CD14-positive monocyte (primary cell): ENCODE data around the gene CLEC1B. TPM values are rescaled to one million over a fixed set of nuclear protein-coding genes. Genes with fewer than 3 reads are reported as not detected.

Experiments used
- DNase-seq, 3 donors: peaks; one replicate each; pipeline ENCODE4 v3.0.0-alpha.2; 2011 to 2022
- H2AFZ ChIP-seq: 2 replicates; pipeline ENCODE4 v1.6.0; 2012; ENCODE audit warnings: mild to moderate bottlenecking, low read depth, low read length, inconsistent platforms; ENCODE audit not compliant: insufficient read depth, poor library complexity, severe bottlenecking
- H3K27ac ChIP-seq, 2 donors: 1 replicate in 1 of 2; 2 replicates in 1 of 2; pipeline ENCODE4 v1.5.1; 2012 to 2013; ENCODE audit warnings: low read length in 2 of 2, control low read depth in 1 of 2, inconsistent platforms in 1 of 2, low read depth in 1 of 2, mild to moderate bottlenecking in 1 of 2
- H3K27me3 ChIP-seq, 2 donors: one replicate each; pipeline versions ENCODE4 v1.6.0 to v1.6.1; 2011 to 2013; ENCODE audit warnings: low read length in 2 of 2; ENCODE audit not compliant: control insufficient read depth in 2 of 2, insufficient read depth in 2 of 2
- H3K36me3 ChIP-seq, 2 donors: replicated peaks in 1 of 2; 1 replicate in 1 of 2; 2 replicates in 1 of 2; pipeline versions ENCODE4 v1.5.1 to v1.6.1; 2012 to 2013; ENCODE audit warnings: low read length in 2 of 2, control low read depth in 1 of 2, inconsistent platforms in 1 of 2, mild to moderate bottlenecking in 1 of 2; ENCODE audit not compliant: insufficient read depth in 2 of 2, control insufficient read depth in 1 of 2
- H3K4me1 ChIP-seq, 2 donors: 1 replicate in 1 of 2; 2 replicates in 1 of 2; pipeline versions ENCODE4 v1.5.1 to v1.6.1; 2012 to 2013; ENCODE audit warnings: low read length in 2 of 2, control low read depth in 1 of 2, inconsistent platforms in 1 of 2, mild to moderate bottlenecking in 1 of 2, moderate library complexity in 1 of 2; ENCODE audit not compliant: insufficient read depth in 2 of 2, control insufficient read depth in 1 of 2
- H3K4me2 ChIP-seq: replicated peaks from 2 replicates; pipeline ENCODE3; 2012; ENCODE audit warnings: low read length, moderate library complexity, mild to moderate bottlenecking; ENCODE audit not compliant: poor library complexity, severe bottlenecking; ENCODE audit errors: extremely low read depth
- H3K4me3 ChIP-seq, 3 experiments: fragments of 200-600 bp in 1 of 3; sonication (generic) in 1 of 3; replicated peaks in 1 of 3; 1 replicate in 2 of 3; 2 replicates in 1 of 3; pipeline ENCODE4 v1.5.1; 2011 to 2013; ENCODE audit warnings: low read length in 3 of 3, mild to moderate bottlenecking in 3 of 3, control low read depth in 2 of 3, low read depth in 2 of 3, inconsistent platforms in 1 of 3, moderate library complexity in 1 of 3
- H3K79me2 ChIP-seq: 2 replicates; pipeline ENCODE4 v1.6.0; 2012; ENCODE audit warnings: mild to moderate bottlenecking, control low read depth, inconsistent platforms, low read length, moderate library complexity; ENCODE audit not compliant: insufficient read depth
- H3K9ac ChIP-seq: 2 replicates; pipeline ENCODE4 v1.6.0; 2017; ENCODE audit warnings: low read length, mild to moderate bottlenecking; ENCODE audit not compliant: insufficient read depth, poor library complexity, severe bottlenecking
- H3K9me3 ChIP-seq, 2 donors: replicated peaks in 1 of 2; 1 replicate in 1 of 2; 2 replicates in 1 of 2; pipeline versions ENCODE4 v1.5.1 to v1.6.1; 2012 to 2013; ENCODE audit warnings: low read length in 2 of 2, control low read depth in 1 of 2; ENCODE audit not compliant: control insufficient read depth in 1 of 2, insufficient read depth in 1 of 2
- H4K20me1 ChIP-seq: 2 replicates; pipeline ENCODE4 v1.6.0; 2012; ENCODE audit warnings: mild to moderate bottlenecking, low read length, control low read depth, moderate library complexity; ENCODE audit not compliant: insufficient read depth
- H3K27ac Mint-ChIP-seq, 7 donors: one replicate each; pipeline ENCODE4 v1.8.0; 2020; ENCODE audit warnings: mild to moderate bottlenecking in 7 of 7, mixed read lengths in 7 of 7, moderate library complexity in 6 of 7, inconsistent platforms in 2 of 7
- H3K27me3 Mint-ChIP-seq, 3 donors: one replicate each; pipeline ENCODE4 v1.8.0; 2021 to 2022; ENCODE audit warnings: low read depth in 3 of 3, mild to moderate bottlenecking in 3 of 3, mixed read lengths in 3 of 3, moderate library complexity in 3 of 3, inconsistent platforms in 1 of 3
- H3K36me3 Mint-ChIP-seq, 2 donors: one replicate each; pipeline ENCODE4 v1.8.0; 2020; ENCODE audit warnings: mixed read lengths in 2 of 2, inconsistent platforms in 1 of 2, mild to moderate bottlenecking in 1 of 2
- H3K4me1 Mint-ChIP-seq: one replicate; pipeline ENCODE4 v1.8.0; 2020; ENCODE audit warnings: mild to moderate bottlenecking, mixed read lengths
- H3K4me3 Mint-ChIP-seq, 2 donors: one replicate each; pipeline ENCODE4 v1.8.0; 2020; ENCODE audit warnings: mild to moderate bottlenecking in 2 of 2, mixed read lengths in 2 of 2, moderate library complexity in 1 of 2
- H3K9me3 Mint-ChIP-seq, 7 donors: one replicate each; pipeline ENCODE4 v1.8.0; 2020 to 2022; ENCODE audit warnings: mixed read lengths in 7 of 7, mild to moderate bottlenecking in 6 of 7, moderate library complexity in 6 of 7, inconsistent platforms in 2 of 7
- CTCF ChIP-seq: fragments of 200-600 bp; IDR thresholded peaks from one replicate; pipeline ENCODE4 v1.8.0; 2022; ENCODE audit warnings: antibody characterized with exemption, mild to moderate bottlenecking
- WGBS: methylation state at CpG from one replicate; pipeline ENCODE4 v1.1.5; 2013; ENCODE audit warnings: missing lambda C conversion rate; ENCODE audit not compliant: insufficient coverage; 5-methylcytosine and 5-hydroxymethylcytosine counted together
- intact Hi-C, 2 donors: fragments of 100-400 bp; cut with micrococcal nuclease; formaldehyde crosslinking; loops; one replicate each; pipeline versions ENCODE4 v1.15.0 to v1.15.1; 2023
- polyA plus RNA-seq, 3 donors: library from polyadenylated mRNA; depleted of rRNA in 1 of 3; unstranded in 2 of 3; stranded (reverse) in 1 of 3; fragments of 300-500 nt in 2 of 3; fragments of >200 nt in 1 of 3; fragmentation: Illumina TruSeq in 2 of 3; gene quantifications; 1 replicate in 2 of 3; 2 replicates in 1 of 3; pipeline ENCODE4 v1.2.3, GENCODE V29; 2012 to 2021

CLEC1B gene
- polyA plus RNA-seq, 3 donors: 3.5 to 3.9 TPM; not detected in 1

DNA sequence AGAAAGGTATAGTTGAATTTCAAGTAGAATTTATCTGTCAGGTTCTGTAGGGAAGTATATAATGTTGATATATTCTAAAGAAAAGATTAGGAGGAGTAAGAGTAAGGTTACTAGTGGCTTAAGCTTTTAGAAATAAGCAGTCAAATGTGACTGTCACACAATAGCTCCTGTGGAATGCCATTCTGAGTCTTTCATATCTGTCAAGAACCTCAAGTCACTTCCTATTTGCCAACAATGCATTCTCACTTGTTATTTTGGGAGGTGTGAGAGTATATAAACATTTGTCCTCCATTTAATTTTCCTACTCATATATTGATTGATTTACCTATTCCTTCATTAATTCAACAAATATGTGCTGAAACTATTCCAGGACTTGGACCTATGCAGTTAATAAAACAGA, 43.2 kb upstream of the CLEC1B start:
- no peak for TF ChIP-seq CTCF
- intact Hi-C loops: no loop called here
- no peak overlapping the region for H3K4me2 ChIP-seq
- no peaks in the 10 kb centered on the region for H3K36me3 ChIP-seq
- Mint-ChIP-seq H3K4me3 (no peak overlapping the region), H3K9me3 (no peaks in the 10 kb centered on the region), H3K4me1 (peaks cover 24% of the 10 kb centered on the region), H3K27ac (no peak overlapping the region), H3K27me3 (no peaks in the 10 kb centered on the region), H3K36me3 (peaks cover 0 to 3% of the 10 kb centered on the region in 2 donors)
- no peaks in the 10 kb centered on the region for H3K27me3 ChIP-seq
- no peak for DNase-seq
- H2AFZ ChIP-seq: no peak overlapping the region
- H3K4me1 ChIP-seq: peaks cover 10 to 19% of the 10 kb centered on the region in 2 donors
- H3K4me3 ChIP-seq: no peak overlapping the region
- H3K9ac ChIP-seq: no peak overlapping the region
- no peak overlapping the region for H3K27ac ChIP-seq
- no peaks in the 10 kb centered on the region for H3K9me3 ChIP-seq
- no peaks in the 10 kb centered on the region for H3K79me2 ChIP-seq
- no peaks in the 10 kb centered on the region for H4K20me1 ChIP-seq

DNA sequence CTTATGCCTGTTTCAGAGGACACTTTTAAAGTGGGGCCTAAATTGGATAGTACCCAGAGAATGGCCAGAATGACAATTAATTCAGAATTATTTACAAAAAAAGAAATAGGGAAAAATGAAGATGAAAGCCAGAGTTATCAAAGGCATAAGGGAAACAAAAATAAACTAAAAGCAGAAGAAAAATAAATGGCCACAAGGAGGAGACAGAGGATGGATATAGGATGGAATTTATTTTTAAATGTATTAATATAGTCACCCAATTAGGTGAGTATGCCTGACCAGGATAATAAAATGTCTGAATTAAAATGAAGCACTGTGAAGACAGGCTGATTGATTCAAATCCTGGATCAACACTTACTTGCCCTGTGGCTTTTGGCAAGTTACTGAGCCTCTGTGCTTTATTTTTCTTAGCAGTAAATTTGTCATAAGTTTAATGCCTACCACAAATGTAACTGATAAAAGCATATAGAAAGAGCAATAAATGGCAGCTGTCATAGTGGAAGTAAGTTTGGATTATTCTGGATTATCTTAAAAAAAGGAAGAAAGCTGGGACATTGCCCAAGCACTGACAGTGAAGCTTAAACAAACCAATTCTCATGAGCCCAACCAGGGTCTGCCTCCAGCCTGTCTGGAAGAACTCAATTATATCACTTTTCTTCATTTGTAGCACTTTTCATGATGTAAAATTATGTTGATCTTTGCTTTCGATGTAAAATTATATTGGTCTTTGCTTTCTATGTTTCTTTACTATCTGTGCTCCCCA, 35.0 kb upstream of the CLEC1B start:
- Histone ChIP-seq H3K36me3 (no peaks in the 10 kb centered on the region), H3K27me3 (no peaks in the 10 kb centered on the region), H3K27ac (peak overlapping the region in 1 of 2 donors; percentile 24), H3K79me2 (no peaks in the 10 kb centered on the region), H3K4me3 (no peak overlapping the region), H3K9me3 (no peaks in the 10 kb centered on the region), H3K9ac (no peak overlapping the region), H4K20me1 (no peaks in the 10 kb centered on the region), H3K4me1 (peaks cover 26 to 29% of the 10 kb centered on the region in 2 donors), H2AFZ (no peak overlapping the region), H3K4me2 (no peak overlapping the region)
- peak in 1 of 3 donors; percentile 46 for DNase-seq
- Mint-ChIP-seq H3K4me1 (peaks cover 38% of the 10 kb centered on the region), H3K27ac (peak overlapping the region in 6 of 7 donors; percentile 15 to 81 (median 51)), H3K36me3 (no peaks in the 10 kb centered on the region), H3K27me3 (peaks cover 0 to 2% (median 2%) of the 10 kb centered on the region in 3 donors), H3K4me3 (no peak overlapping the region), H3K9me3 (no peaks in the 10 kb centered on the region)
- no CpG with 5 or more reads among the region's 1 CpG for WGBS
- intact Hi-C loops: loop anchor here (2.0 to 5.0 kb wide), 2 partner anchors 103 kb away; no protein-coding TSS in a partner anchor
- peak; percentile 78 for TF ChIP-seq CTCF
